LNCaP clone FGC (cell line): Measurements from ENCODE around the gene MGAT5B.

Source experiments
- DNase-seq: peaks from one replicate; pipeline ENCODE4 v3.0.0-alpha.2; 2011; ENCODE audit warnings: low read depth
- H3K4me3 ChIP-seq: 2 replicates; pipeline ENCODE4 v1.5.1; 2011; ENCODE audit warnings: mild to moderate bottlenecking, low read depth, low read length, control low read depth
- CTCF ChIP-seq: IDR thresholded peaks from 2 replicates; pipeline ENCODE4 v1.5.1; 2012; ENCODE audit warnings: mild to moderate bottlenecking; ENCODE audit not compliant: control insufficient read depth, insufficient read depth; ENCODE audit errors: extremely low read depth

Gene MGAT5B

DNA sequence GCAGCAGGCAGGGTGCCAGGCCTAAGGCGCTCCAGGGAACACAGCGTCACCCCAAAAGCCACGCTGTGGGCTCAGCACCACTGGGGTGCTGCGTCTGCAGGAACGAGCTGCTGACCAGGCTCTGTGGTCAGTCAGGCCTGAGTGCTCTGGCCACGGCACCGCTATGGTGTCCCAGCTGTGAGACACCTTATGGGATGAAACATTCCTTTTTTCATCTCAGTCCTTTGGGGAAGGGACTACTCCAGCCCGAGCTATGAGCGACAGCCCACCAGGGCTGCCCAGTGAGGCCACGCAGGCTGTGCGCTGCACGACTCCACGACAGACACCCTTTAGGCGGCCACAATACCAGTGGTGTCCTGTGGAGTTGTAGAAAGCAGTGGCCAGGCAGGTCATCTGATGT is 11.1 kb downstream of the MGAT5B start:
- TF ChIP-seq CTCF = no peak
- H3K4me3 ChIP-seq = no peak overlapping the region
- no peak for DNase-seq

DNA sequence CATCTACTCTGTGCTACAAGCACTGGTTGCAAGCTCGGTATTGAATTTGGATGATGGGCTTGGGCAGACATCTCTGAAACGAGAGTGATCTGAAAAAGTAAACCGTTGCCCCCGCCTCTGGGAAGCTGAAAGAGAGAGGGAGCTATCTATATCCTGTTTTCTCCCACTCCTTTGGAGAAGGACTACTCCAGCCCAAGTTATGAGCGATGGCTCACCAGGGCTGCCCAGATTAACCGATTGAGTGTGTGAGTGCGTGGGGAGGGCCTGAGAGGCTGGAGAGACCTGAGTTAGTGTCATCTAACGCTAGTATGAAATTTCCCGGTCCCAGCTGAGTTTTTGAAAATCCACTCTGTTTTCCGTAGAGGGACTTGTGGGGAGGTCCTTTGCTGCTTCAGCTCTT is 11.5 kb downstream of the MGAT5B start:
- DNase-seq = no peak
- TF ChIP-seq CTCF = no peak
- H3K4me3 ChIP-seq = no peak overlapping the region

GRCh38 chr17:76880268-76880667 is 12.1 kb downstream of the MGAT5B start:
- H3K4me3 ChIP-seq = no peak overlapping the region
- no peak for TF ChIP-seq CTCF
- DNase-seq = no peak

GRCh38 chr17:76880971-76881370 is 12.8 kb downstream of the MGAT5B start:
- no peak for DNase-seq
- no peak overlapping the region for H3K4me3 ChIP-seq
- TF ChIP-seq CTCF = no peak

DNA sequence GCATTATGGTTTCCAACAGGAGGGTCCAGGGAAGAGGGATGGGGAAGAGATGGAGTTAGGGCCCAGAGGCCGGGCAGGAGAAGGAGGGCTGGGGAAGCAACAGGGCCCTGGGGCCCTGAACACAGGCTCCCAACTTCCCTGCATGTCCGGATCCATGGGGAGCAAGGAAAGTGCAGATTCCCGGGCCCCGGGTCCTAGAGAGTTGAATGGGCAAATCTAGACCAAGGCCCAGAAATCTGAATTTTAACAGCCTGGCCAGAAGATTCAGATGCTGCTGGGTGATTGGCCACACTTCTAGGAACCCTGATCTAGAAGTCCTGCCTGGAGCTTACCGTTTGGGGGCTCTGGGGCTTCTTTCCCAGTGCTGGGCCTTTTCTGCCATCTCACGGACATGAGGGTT is 13.2 kb downstream of the MGAT5B start:
- no peak for DNase-seq
- no peak overlapping the region for H3K4me3 ChIP-seq
- TF ChIP-seq CTCF = no peak

- TF ChIP-seq CTCF = no peak
- no peak for DNase-seq
- H3K4me3 ChIP-seq = no peak overlapping the region
These were observed 13.8 kb downstream of the MGAT5B start for GRCh38 chr17:76881966-76882365.

- DNase-seq = no peak
- TF ChIP-seq CTCF = no peak
- H3K4me3 ChIP-seq = no peak overlapping the region
These were observed 15.7 kb downstream of the MGAT5B start for GRCh38 chr17:76883744-76884525.
